A549 (cell line): Measurements from ENCODE around the gene CCDC97. TPM values are rescaled to one million over a fixed set of nuclear protein-coding genes. Genes with fewer than 3 reads are reported as not detected.

ENCODE experiments used
- ATAC-seq, 2 experiments: fragments of 200-7000 bp in 1 of 2; fragments of >200 bp in 1 of 2; cut with Nextera tagmentation in 1 of 2; cut with Tn5 transposase in 1 of 2; 3 replicates each; pipeline versions ENCODE4 v1.8.0 to v1.9.1; 2018 to 2020; ENCODE audit warnings: mild to moderate bottlenecking in 1 of 2, moderate library complexity in 1 of 2
- CTCF ChIA-PET: fragments of 300-600 bp; sonication (Branson Sonifier 250); formaldehyde crosslinking; extraction: SDS; loops from one replicate; lab custom pipeline; 2021; ENCODE audit warnings: antibody characterized with exemption, inconsistent platforms; lab: Yijun Ruan, JAX
- POLR2A ChIA-PET: fragments of 350-600 bp; formaldehyde crosslinking; extraction: SDS; loops from one replicate; lab custom pipeline; 2021; ENCODE audit warnings: antibody characterized with exemption, inconsistent platforms; lab: Yijun Ruan, JAX
- DNase-seq, 2 experiments: peaks; one replicate each; pipeline versions ENCODE4 v3.0.0 to v3.0.0-alpha.2; 2011 to 2016; ENCODE audit warnings: low read depth in 1 of 2, low spot score in 1 of 2
- FAIRE-seq: peaks from 2 replicates; lab custom pipeline; 2011; peaks lifted over from hg19 to GRCh38; lab: Jason Lieb, UNC
- H3K27ac ChIP-seq, 2 experiments: fragments of >200 bp; sonication (Bioruptor Twin); formaldehyde crosslinking; 3 replicates each; pipeline ENCODE4 v1.5.1; 2016 to 2017
- H3K4me1 ChIP-seq: fragments of >200 bp; sonication (Bioruptor Twin); formaldehyde crosslinking; 3 replicates; pipeline ENCODE4 v1.6.1; 2016
- H3K4me2 ChIP-seq: fragments of >200 bp; sonication (Bioruptor Twin); formaldehyde crosslinking; 3 replicates; pipeline ENCODE4 v1.6.1; 2016
- H3K4me3 ChIP-seq: fragments of >200 bp; sonication (Bioruptor Twin); formaldehyde crosslinking; 3 replicates; pipeline ENCODE4 v1.5.1; 2016
- H3K9me3 ChIP-seq: fragments of >200 bp; sonication (Bioruptor Twin); formaldehyde crosslinking; 3 replicates; pipeline ENCODE4 v1.6.1; 2016
- CBX2 ChIP-seq: fragments of 200-600 bp; sonication (generic); IDR thresholded peaks from 2 replicates; pipeline ENCODE4 v1.6.1; 2016; ENCODE audit warnings: low read depth, mild to moderate bottlenecking, borderline replicate concordance
- CBX8 ChIP-seq: fragments of 200-600 bp; sonication (generic); IDR thresholded peaks from 2 replicates; pipeline ENCODE4 v1.6.1; 2016
- CTCF ChIP-seq: fragments of >200 bp; sonication (Bioruptor Twin); formaldehyde crosslinking; IDR thresholded peaks from 3 replicates; pipeline ENCODE4 v1.5.1; 2016
- FOSL2 ChIP-seq, 2 experiments: fragments of 450-650 bp in 1 of 2; fragments of >200 bp in 1 of 2; sonication (Bioruptor Twin) in 1 of 2; formaldehyde crosslinking; IDR thresholded peaks; 2 replicates each; pipeline versions ENCODE4 v1.5.0 to v1.6.1; 2016 to 2020; ENCODE audit warnings: mild to moderate bottlenecking in 1 of 2, moderate library complexity in 1 of 2
- GATA3 ChIP-seq: IDR thresholded peaks from 2 replicates; pipeline ENCODE4 v1.6.1; 2012; ENCODE audit warnings: borderline replicate concordance
- HDAC2 ChIP-seq: fragments of 200-600 bp; sonication (generic); IDR thresholded peaks from 2 replicates; pipeline ENCODE4 v1.6.1; 2016
- HES2 ChIP-seq: fragments of >200 bp; sonication (Bioruptor Twin); formaldehyde crosslinking; IDR thresholded peaks from 2 replicates; pipeline ENCODE4 v1.6.1; 2016
- HEYL ChIP-seq: fragments of 250-450 bp; sonication (Bioruptor Pico); IDR thresholded peaks from 2 replicates; pipeline ENCODE4 v1.8.0; 2021; ENCODE audit warnings: mild to moderate bottlenecking, moderate library complexity
- HMGXB4 ChIP-seq: fragments of 250-450 bp; sonication (Bioruptor Pico); IDR thresholded peaks from 2 replicates; pipeline ENCODE4 v1.5.0; 2021; ENCODE audit warnings: mild to moderate bottlenecking, moderate library complexity, borderline replicate concordance
- KDM5A ChIP-seq: fragments of 200-600 bp; sonication (generic); IDR thresholded peaks from 2 replicates; pipeline ENCODE4 v1.6.1; 2016; ENCODE audit warnings: antibody characterized with exemption, mild to moderate bottlenecking
- MAZ ChIP-seq: fragments of 150-350 bp; IDR thresholded peaks from 2 replicates; pipeline ENCODE4 v1.6.1; 2014; ENCODE audit warnings: antibody characterized with exemption, low read depth, low read length, borderline replicate concordance
- MYC ChIP-seq: IDR thresholded peaks from 2 replicates; pipeline ENCODE4 v1.6.1; 2012; ENCODE audit warnings: mild to moderate bottlenecking, inconsistent platforms, low read length, improper control_type of control experiment, borderline replicate concordance
- NPAS2 ChIP-seq: fragments of 250-450 bp; sonication (Bioruptor Pico); IDR thresholded peaks from 2 replicates; pipeline ENCODE4 v1.8.0; 2022; ENCODE audit warnings: mild to moderate bottlenecking, moderate library complexity, borderline replicate concordance
- NR3C1 ChIP-seq: fragments of >200 bp; sonication (Bioruptor Twin); formaldehyde crosslinking; IDR thresholded peaks from 3 replicates; pipeline ENCODE4 v1.6.1; 2017
- PHF8 ChIP-seq: fragments of 200-600 bp; sonication (generic); IDR thresholded peaks from 2 replicates; pipeline ENCODE4 v1.6.1; 2016; ENCODE audit warnings: low read depth, mild to moderate bottlenecking, antibody characterized with exemption, moderate library complexity, borderline replicate concordance
- POLR2A ChIP-seq: IDR thresholded peaks from 2 replicates; pipeline ENCODE4 v1.6.1; 2012; ENCODE audit warnings: mild to moderate bottlenecking, low read length
- POLR2AphosphoS2 ChIP-seq: conservative IDR thresholded peaks from 2 replicates; pipeline ENCODE4 v1.6.1; 2012; ENCODE audit warnings: low read length, improper control_type of control experiment, inconsistent platforms
- RAD21 ChIP-seq, 2 experiments: fragments of >200 bp in 1 of 2; sonication (Bioruptor Twin) in 1 of 2; formaldehyde crosslinking in 1 of 2; IDR thresholded peaks in 1 of 2; conservative IDR thresholded peaks in 1 of 2; 2 replicates in 1 of 2; 3 replicates in 1 of 2; pipeline ENCODE4 v1.6.1; 2012 to 2018; ENCODE audit warnings: inconsistent platforms in 1 of 2
- RARB ChIP-seq: fragments of 250-450 bp; sonication (Bioruptor Pico); IDR thresholded peaks from 2 replicates; pipeline ENCODE4 v1.8.0; 2021; ENCODE audit warnings: mild to moderate bottlenecking, moderate library complexity
- RCOR1 ChIP-seq: fragments of 150-350 bp; IDR thresholded peaks from 2 replicates; pipeline ENCODE4 v1.6.1; 2014; ENCODE audit warnings: antibody characterized with exemption, low read length, low read depth
- REST ChIP-seq: fragments of 200-600 bp; sonication (generic); IDR thresholded peaks from 2 replicates; pipeline ENCODE4 v1.6.1; 2016; ENCODE audit warnings: antibody characterized with exemption, mild to moderate bottlenecking, moderate library complexity
- RFX5 ChIP-seq: fragments of 450-650 bp; IDR thresholded peaks from 2 replicates; pipeline ENCODE4 v1.7.1; 2014; ENCODE audit warnings: antibody characterized with exemption, mild to moderate bottlenecking, moderate library complexity
- SREBF2 ChIP-seq: fragments of 450-650 bp; IDR thresholded peaks from 2 replicates; pipeline ENCODE4 v1.6.1; 2014; ENCODE audit warnings: mild to moderate bottlenecking, moderate library complexity
- ZC3H11A ChIP-seq: fragments of 450-650 bp; IDR thresholded peaks from 2 replicates; pipeline ENCODE4 v1.6.1; 2014; ENCODE audit warnings: antibody characterized with exemption, mild to moderate bottlenecking
- WGBS: methylation state at CpG from one replicate; pipeline ENCODE4 v1.1.6; 2017; ENCODE audit errors: missing lambda C conversion rate; 5-methylcytosine and 5-hydroxymethylcytosine counted together
- polyA plus RNA-seq, 4 experiments: library from polyadenylated mRNA; depleted of rRNA in 3 of 4; stranded (reverse); fragments of >200 nt; fragmentation: RNase III in 1 of 4; extraction: RNeasy Plus Mini Kit Qiagen cat#74134 plus additional on column Dnase treatment in 1 of 4; gene quantifications; 2 replicates in 3 of 4; 3 replicates in 1 of 4; pipeline ENCODE4 v1.2.3, GENCODE V29; 2011 to 2017
- TF ChIP-seq, protein P1 (sequence below): fragments of >200 bp; sonication (Bioruptor Twin); formaldehyde crosslinking; IDR thresholded peaks from 3 replicates; pipeline ENCODE4 v1.6.1; 2016

Gene CCDC97
- polyA plus RNA-seq, 2 of the 4 experiments (the other 2 are of a cell fraction) = 18.7 to 26.8 TPM

DNA sequence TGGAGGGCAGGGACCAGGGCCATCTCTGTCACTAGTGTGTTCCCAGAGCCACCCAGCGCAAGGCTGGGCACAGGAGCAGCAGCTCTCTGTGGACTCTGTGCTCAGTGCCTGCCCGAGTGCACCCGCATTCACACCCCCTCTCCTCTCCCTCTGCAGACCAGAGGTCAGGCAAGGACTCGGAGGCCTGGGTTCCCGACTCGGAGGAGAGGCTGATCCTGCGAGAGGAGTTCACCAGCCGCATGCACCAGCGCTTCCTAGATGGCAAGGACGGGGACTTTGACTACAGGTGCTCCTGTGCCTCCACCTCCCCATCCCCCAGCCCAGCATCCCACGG is 10.2 kb downstream of the CCDC97 start:
- Histone ChIP-seq H3K9me3 (no peaks in the 10 kb centered on the region), H3K4me1 (peaks cover 40% of the 10 kb centered on the region), H3K4me3 (no peak overlapping the region)
- WGBS = 85% methylated on average over 11 of the region's 11 CpGs
- CTCF ChIA-PET = interaction anchor here (0.6 to 18.6 kb wide), 13 partner anchors 14 to 1491 kb away, joined by 3 to 295 read pairs (median 7); partner anchors contain the start of genes CCDC97, HNRNPUL1 and TGFB1
- POLR2A ChIA-PET = interaction anchor here (0.7 to 1.9 kb wide), 2 partner anchors 10 to 120 kb away, joined by 3 to 6 read pairs; partner anchors contain the start of genes CCDC97 and DMAC2
- ATAC-seq (no peak), FAIRE-seq (no peak)
- TF ChIP-seq RARB (CRISPR knock-in tag) (no peak), CBX2 (no peak), CTCF (no peak), REST (no peak), CBX8 (no peak), MYC (no peak), POLR2A (no peak), GATA3 (no peak), HEYL (no peak), NR3C1 (no peak), RAD21 (conservative IDR thresholded peaks at IDR 0.05 in 1 of 2, IDR thresholded peaks at IDR 0.05 in 1 of 2) (no peak)
- TF ChIP-seq, all 56 proteins: peak for 0
- DNase-seq = no peak
- Histone ChIP-seq H3K4me2 (no peak overlapping the region), H3K27ac (no peak overlapping the region)

DNA sequence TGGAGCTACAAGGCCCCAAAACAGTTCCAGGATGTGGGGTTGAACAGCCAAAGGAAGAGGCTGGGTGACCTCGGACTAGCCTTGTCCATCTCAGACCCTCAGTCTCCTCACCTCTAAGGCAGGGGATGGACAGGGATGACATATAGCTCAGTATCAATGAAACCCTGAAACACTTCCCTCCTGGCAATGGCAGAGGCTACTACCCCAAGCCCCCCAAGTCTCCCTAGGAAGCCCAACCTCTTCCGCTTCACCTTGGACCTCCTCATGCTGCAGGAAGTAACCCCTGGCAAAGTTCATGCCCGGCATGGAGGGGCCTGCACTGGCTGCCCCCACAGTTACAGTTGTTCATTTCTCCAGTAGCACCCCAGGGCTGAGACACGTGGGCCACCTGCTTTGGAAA is 10.6 kb downstream of the CCDC97 start:
- DNase-seq (no peak), ATAC-seq (no peak), FAIRE-seq (no peak)
- 89% methylated on average over 4 of the region's 4 CpGs for WGBS
- CTCF ChIA-PET = interaction anchor here (0.6 to 18.6 kb wide), 12 partner anchors 14 to 250 kb away, joined by 3 to 295 read pairs (median 8); partner anchors contain the start of genes CCDC97, HNRNPUL1 and TGFB1
- no peak overlapping the region for H3K4me3 ChIP-seq
- POLR2A ChIA-PET = interaction anchor here (0.7 to 1.9 kb wide), 2 partner anchors 10 to 119 kb away, joined by 3 to 6 read pairs; partner anchors contain the start of genes CCDC97 and DMAC2
- peaks cover 44% of the 10 kb centered on the region for H3K4me1 ChIP-seq
- H3K4me2 ChIP-seq = no peak overlapping the region
- H3K27ac ChIP-seq = no peak overlapping the region
- H3K9me3 ChIP-seq = no peaks in the 10 kb centered on the region
- 0 out of 2 replicates have a peak, but pooled peaks have one; percentile 28 for TF ChIP-seq GATA3
- TF ChIP-seq HMGXB4 (CRISPR knock-in tag) = no peak
- TF ChIP-seq PHF8 = no peak
- TF ChIP-seq POLR2AphosphoS2 = 0 out of 2 replicates have a peak, but pooled peaks have one; percentile 60
- TF ChIP-seq, all 56 proteins: peak for 2

DNA sequence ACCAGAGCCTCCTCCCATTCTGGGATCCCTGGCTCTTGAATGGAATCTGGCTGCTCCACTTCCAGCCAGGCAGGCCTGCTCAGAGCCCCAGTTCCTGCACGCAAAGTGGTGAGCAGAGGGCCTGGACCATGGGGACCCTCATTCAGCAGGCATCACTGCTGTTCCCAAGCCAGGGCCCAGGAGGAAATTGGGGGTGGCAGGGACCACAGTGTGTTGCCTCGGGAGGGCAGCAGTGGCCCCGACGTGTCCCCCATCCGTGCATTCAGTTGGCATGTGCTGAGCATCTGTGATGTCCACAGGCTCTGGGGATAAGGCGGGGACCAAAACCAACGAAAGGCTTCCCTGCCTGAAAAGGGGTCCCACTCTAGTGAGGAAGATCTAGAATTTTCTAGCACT is 11.2 kb downstream of the CCDC97 start:
- WGBS = 88% methylated on average over 7 of the region's 7 CpGs
- Histone ChIP-seq H3K4me1 (peaks cover 51% of the 10 kb centered on the region), H3K27ac (peak overlapping the region in 1 of 2 experiments; percentile 91; a peak in 3 of 6 replicates), H3K4me2 (no peak overlapping the region), H3K4me3 (no peak overlapping the region), H3K9me3 (no peaks in the 10 kb centered on the region)
- no peak for DNase-seq
- no peak for FAIRE-seq
- ChIA-PET CTCF (interaction anchor here (0.5 to 18.6 kb wide), 26 partner anchors 15 to 687 kb away, joined by 3 to 295 read pairs (median 4); partner anchors contain the start of genes B9D2, CCDC97, HNRNPUL1 and TGFB1), POLR2A (interaction anchor here (0.7 to 4.9 kb wide), 5 partner anchors 11 to 119 kb away, joined by 3 to 32 read pairs (median 6); partner anchors contain the start of genes B9D2, CCDC97 and DMAC2)
- ATAC-seq = no peak
- TF ChIP-seq RAD21 (conservative IDR thresholded peaks at IDR 0.05 in 1 of 2, IDR thresholded peaks at IDR 0.05 in 1 of 2) (no peak), HEYL (no peak), RCOR1 (no peak), RFX5 (no peak), MAZ (no peak), ZC3H11A (no peak), HES2 (no peak), KDM5A (no peak), NPAS2 (no peak), FOSL2 (IDR thresholded peaks at IDR 0.05) (no peak), FOSL2 (CRISPR knock-in tag; IDR thresholded peaks at IDR 0.05) (no peak), POLR2AphosphoS2 (no peak), CBX2 (no peak), HDAC2 (no peak), SREBF2 (no peak)
- TF ChIP-seq, protein P1, sequence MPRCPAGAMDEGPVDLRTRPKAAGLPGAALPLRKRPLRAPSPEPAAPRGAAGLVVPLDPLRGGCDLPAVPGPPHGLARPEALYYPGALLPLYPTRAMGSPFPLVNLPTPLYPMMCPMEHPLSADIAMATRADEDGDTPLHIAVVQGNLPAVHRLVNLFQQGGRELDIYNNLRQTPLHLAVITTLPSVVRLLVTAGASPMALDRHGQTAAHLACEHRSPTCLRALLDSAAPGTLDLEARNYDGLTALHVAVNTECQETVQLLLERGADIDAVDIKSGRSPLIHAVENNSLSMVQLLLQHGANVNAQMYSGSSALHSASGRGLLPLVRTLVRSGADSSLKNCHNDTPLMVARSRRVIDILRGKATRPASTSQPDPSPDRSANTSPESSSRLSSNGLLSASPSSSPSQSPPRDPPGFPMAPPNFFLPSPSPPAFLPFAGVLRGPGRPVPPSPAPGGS = no peak
